GM21390 (cell line): ENCODE results near the gene CCDC136.
A peak's percentile ranks its signal among the peaks of the same experiment; 100 is the strongest.

Experiments
- ATAC-seq: cut with Tn5 transposase; IDR thresholded peaks from one replicate; pipeline ENCODE4 v1.9.1; 2021; ENCODE audit not compliant: unreplicated experiment

Gene CCDC136

DNA sequence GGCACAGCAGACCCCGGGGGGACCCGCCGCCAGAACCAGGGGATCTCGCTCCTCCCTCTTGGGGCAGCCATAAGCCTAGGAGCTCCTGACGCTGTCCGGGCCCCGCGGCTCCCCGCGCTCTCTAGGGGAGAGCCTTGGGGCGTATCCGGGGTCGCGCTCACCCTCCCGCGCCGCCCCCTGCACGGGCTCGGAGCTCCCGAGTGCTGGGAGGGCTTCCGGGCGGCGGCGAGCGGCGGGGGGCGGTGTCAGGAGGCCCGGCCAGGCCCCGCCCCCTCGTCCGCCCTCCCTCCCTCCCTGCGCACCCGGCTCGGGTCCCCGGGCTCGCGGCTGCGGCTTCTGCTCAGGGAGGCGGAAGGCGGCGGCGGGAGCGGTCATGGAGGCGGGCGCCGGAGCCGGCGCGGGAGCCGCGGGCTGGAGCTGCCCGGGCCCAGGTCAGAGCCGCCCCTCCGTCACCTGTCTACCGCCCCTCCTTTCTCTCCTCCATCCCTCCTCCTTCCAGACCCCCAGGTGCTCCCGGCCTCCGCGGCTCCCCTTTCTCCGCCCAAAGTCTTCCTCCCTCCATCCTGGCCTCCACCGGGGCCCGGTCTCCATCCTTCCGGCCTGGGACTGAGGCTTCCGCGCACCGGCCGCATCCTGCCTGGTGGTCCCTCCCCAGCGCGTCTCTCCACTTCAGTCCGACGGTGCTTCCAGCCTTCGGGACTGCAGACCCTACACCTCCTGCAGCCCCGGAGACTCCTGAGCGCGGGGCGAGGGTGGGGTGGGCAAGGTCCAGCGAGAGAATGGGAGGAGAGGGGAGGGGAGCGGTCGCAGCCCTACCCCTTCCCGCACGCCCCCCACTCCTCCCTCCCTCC lies at the start of gene CCDC136:
Gene CCDC136, plus strand, starts transcription at position 848 of the 851 bp plus-strand sequence. CDS start 444 bp downstream, outside the sequence.
- ATAC-seq: peak; percentile 88

- ATAC-seq: no peak
Observed at GRCh38 chr7:128742206-128742605, 49.6 kb upstream of the CCDC136 start.

- ATAC-seq: no peak
Observed at GRCh38 chr7:128743112-128743772, 48.5 kb upstream of the CCDC136 start.

DNA sequence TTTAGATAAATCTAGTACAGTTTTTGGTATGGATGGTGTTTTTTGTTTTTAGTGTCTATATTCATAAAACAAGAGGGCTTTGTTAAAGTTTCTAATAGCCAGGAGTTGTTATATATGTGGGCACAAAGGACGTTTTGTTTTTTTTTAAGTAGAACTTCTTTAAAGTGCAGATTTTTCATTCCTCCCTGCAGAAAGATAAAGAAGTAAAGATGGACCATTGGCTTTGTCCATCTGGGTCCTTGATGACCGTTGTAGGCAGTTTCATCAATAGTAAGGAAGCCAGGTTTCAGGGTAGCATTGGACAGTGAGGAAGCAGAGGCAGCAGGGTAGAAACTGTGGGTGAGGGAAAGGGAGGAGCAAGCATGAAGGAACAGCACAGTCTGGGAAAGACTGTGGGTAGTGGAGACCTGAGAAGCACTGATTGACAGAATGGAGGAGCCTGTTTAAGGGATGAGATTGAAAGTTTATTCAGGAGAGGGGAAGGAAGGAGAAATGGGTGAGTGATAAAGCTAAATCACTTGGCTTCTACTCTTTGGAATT lies 47.3 kb upstream of the CCDC136 start:
- ATAC-seq: no peak

- no peak for ATAC-seq
Observed at GRCh38 chr7:128745706-128746105, 46.1 kb upstream of the CCDC136 start.

GRCh38 chr7:128747327-128748079 lies 44.3 kb upstream of the CCDC136 start:
- ATAC-seq: no peak

DNA sequence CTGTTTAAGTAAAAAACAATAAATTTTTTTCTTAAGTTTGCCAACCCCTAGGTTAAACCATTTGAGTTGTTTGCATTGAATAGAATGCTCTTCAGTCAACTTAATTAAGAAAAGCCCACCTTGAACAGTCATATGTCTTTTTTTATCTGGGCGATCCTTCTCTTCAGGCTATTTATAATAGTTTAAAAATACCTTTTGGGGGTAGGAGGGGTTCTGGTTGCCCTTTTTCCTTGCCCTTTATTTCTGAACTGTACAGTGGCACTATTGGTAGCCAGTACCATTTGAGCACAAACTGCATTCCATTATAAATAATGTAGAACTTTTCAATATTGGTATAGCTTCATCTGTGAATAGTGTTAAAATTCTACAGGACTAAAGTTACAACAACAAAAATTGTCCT lies 39.5 kb upstream of the CCDC136 start:
- no peak for ATAC-seq

DNA sequence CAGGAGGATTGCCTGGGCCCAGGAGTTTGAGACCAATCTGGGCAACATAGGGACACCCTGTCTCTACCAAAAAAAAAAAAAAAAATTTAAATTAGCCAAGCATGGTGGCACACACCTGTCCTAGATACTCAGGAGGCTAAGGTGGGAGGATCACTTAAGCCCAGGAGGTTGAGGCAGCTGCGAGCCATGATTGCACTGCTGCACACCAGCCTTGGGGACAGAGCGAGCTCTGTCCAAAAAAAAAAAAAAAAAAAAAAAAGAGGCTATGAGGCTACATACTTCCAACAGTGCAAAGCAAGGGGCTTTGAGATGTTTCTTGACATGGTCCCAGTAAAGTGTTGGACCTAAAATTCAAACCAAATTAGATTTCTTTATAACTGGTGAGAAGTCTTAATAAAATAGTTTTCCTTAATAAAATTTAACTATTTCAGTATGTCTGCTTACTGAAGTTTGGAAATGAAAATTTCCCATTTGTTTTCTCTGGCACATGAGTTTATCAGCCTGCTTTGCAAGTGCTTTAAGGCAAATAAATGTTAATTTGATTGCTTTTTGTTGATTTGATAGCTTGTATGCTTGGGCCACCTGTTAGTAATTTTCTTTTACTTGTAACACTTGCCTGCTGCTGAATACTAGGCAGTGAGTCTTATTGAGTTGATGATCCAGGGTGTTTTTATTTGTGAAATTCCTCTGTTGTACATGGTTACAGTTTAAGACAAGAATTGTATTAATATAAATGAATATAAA lies 36.5 kb upstream of the CCDC136 start:
- ATAC-seq: no peak

DNA sequence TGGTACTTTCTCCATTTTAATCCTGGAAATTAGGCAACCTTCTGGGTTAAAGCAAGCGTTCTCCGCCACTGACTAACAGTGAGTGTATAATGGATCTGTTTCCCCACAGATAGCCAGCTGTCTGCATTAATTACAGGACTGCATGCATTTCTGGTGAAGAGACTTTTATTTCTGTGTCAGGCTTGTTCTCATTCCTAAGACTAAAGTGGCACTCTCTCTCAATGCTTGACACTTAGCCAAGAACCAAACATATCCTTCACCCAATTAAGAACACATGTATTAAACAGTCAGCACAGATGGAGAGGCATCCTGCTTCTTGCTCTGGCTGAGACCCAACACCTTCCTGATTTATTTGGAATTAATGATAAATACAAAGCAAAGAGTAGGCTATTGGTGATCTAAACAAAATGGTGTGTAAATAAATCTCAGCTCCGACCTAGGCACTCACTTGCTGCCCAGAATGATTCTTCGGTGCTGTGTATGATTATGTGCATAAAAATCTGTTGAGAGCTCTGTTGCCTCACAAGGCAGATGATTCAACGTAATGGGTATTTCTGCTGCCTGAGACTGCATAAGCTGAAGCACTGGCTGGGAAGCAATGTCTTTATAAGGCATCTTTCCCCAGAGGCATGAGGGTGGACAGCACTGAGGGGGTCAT lies 35.8 kb upstream of the CCDC136 start:
- ATAC-seq: no peak

- ATAC-seq: no peak
Observed at GRCh38 chr7:128757203-128757602, 34.6 kb upstream of the CCDC136 start.

DNA sequence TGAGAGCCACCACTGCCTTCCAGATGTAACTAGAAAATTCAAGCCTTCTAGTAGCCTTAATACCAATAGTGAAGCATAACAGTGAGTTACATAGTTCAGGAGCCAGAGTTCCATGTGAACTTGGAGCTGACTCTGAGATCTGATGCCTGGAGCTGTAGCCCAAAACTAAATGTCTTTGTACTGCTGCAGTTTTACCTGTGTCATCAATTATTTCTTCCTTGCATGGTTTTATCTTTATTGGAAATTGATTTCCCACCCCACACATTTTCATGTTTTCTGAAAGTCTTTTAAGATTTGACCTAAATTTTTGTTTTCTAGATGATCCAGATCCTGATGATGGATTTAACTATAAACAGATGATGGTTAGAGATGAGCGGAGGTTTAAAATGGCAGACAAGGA lies 33.2 kb upstream of the CCDC136 start:
- ATAC-seq: no peak

DNA sequence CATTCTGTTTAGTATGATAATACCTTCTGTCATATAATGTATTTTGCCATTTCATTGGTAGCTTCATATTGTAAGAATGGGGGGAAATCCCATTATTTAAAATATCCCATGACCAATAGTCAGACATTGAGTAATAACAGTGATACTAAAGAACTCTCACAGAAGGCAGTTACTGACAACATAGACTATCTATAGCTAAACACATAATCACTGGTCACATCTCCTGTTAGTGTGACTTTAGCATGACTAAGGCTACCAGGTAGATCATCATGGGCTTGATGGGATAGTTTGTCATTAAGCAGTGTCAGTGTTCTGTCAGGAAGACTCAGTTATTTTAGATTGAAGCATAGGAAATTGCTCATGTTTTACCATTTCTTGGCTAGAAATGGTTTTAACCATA lies 32.5 kb upstream of the CCDC136 start:
- ATAC-seq: no peak

GRCh38 chr7:128763541-128763940 lies 28.2 kb upstream of the CCDC136 start:
- no peak for ATAC-seq

- ATAC-seq: no peak
Observed at GRCh38 chr7:128767475-128768110, 24.2 kb upstream of the CCDC136 start.

DNA sequence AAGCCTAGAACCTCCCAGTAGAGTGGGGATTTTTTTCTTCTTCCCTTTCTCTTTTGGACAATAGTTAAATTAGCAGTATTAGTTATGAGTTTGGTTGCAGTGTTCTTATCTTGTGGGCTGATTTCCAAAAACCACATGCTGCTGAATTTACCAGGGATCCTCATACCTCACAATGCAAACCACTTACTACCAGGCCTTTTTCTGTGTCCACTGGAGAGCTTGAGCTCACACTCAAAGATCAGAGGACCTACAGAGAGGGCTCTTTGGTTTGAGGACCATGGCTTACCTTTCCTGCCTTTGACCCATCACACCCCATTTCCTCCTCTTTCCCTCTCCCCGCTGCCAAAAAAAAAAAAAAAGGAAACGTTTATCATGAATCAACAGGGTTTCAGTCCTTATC lies 21.5 kb upstream of the CCDC136 start:
- ATAC-seq: no peak

DNA sequence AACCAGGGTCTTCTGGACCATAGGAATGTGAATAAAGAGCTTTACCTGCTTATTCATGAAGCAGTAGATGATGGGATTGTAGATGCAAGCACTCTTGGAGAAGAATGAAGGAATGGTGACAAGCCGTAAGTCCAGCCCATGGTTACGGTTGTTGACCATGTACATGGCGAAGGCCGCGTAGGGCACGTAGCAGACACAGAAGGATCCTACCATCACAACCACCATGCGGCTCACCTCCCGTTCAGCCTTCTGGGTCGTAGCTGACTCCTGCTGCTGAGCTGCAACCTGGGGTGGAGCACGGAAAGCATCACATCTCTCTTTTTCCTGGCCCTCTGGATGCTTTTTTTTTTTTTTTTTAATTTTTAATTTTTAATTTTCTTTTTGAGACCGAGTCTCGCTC lies 18.2 kb upstream of the CCDC136 start:
- no peak for ATAC-seq

- no peak for ATAC-seq
Observed at GRCh38 chr7:128774029-128774689, 17.6 kb upstream of the CCDC136 start.

- no peak for ATAC-seq
Observed at GRCh38 chr7:128774921-128775320, 16.8 kb upstream of the CCDC136 start.
